PFSK-1 (cell line): Measurements from ENCODE around the gene OLIG1.

Source experiments
- FOXP2 ChIP-seq: optimal IDR thresholded peaks from 2 replicates; pipeline ENCODE3; 2011; ENCODE audit warnings: borderline replicate concordance, control low read depth, inconsistent platforms; ENCODE audit not compliant: insufficient read depth; ENCODE audit errors: extremely low read length, extremely low read depth
- TAF1 ChIP-seq: IDR thresholded peaks from 2 replicates; pipeline ENCODE4 v1.6.1; 2012; ENCODE audit warnings: low read length, control low read depth, borderline replicate concordance; ENCODE audit not compliant: insufficient read depth

DNA sequence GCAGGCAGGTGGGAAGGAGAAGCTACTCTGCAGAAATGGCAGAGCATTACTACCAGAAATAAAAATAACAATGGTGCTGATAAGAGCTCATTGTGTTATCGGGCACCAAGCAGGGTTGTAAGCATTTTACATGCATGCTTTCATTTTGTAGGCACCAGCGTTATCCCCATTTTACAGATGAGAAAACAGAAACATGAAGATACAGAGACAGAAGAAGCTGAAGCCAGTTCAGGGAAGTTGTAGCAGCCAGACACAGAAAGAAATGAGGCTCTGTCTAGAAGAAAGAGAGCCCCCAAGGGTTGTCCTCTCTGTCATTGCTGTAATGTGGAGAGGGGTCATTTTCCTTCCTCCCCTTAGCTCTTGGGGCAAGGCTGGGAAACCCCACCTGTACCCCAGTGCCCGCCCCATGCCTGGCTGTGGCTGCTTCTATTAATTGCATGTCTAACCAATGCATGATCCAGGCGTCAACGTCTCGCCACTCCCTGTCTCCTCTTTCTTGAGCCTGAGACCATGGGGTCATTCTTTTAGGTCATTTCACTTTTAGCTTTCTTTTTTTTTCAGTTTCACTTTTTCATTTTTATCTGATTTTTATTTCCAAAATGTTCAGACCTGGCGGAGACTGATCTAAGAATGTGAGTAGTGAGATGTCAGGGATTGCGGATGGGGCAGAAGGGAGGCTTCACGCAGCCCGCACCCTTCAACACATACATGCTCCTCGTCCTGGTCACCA, 6.8 kb downstream of the OLIG1 start:
- TF ChIP-seq FOXP2 (no peak), TAF1 (no peak)
